B cell (primary cell): Measurements from ENCODE around the gene FILIP1. TPM values are rescaled to one million over a fixed set of nuclear protein-coding genes. Genes with fewer than 3 reads are reported as not detected.

Source experiments
- ATAC-seq: fragments of 200-7000 bp; cut with Tn5 transposase; one replicate; pipeline ENCODE4 v1.10.0; 2021; ENCODE audit warnings: low read depth, mild to moderate bottlenecking, moderate number of reproducible peaks, moderate library complexity
- CTCF ChIA-PET: fragments of 350-600 bp; sonication (Branson Sonifier 250); formaldehyde crosslinking; loops from one replicate; lab custom pipeline; 2021; ENCODE audit warnings: antibody characterized with exemption, inconsistent platforms; lab: Charles Lee
- POLR2A ChIA-PET: fragments of 350-600 bp; sonication (Branson Sonifier 250); formaldehyde crosslinking; loops from one replicate; lab custom pipeline; 2021; ENCODE audit warnings: antibody characterized with exemption; lab: Charles Lee
- DNase-seq: peaks from one replicate; pipeline ENCODE4 v3.0.0; 2013
- H2AFZ ChIP-seq: 2 replicates; pipeline ENCODE4 v1.6.1; 2012; ENCODE audit warnings: mild to moderate bottlenecking, low read depth, low read length; ENCODE audit not compliant: insufficient read depth, poor library complexity, severe bottlenecking
- H3K27ac ChIP-seq, 2 donors: 1 replicate in 1 of 2; 2 replicates in 1 of 2; pipeline ENCODE4 v1.5.1; 2012 to 2013; ENCODE audit warnings: low read length in 2 of 2, mild to moderate bottlenecking in 2 of 2, moderate library complexity in 1 of 2
- H3K27me3 ChIP-seq, 4 experiments: fragments of 200-600 bp in 1 of 4; sonication (generic) in 1 of 4; replicated peaks in 1 of 4; 1 replicate in 2 of 4; 2 replicates in 2 of 4; pipeline versions ENCODE4 v1.6.1 to v1.7.0; 2013 to 2016; ENCODE audit warnings: low read length in 3 of 4, mild to moderate bottlenecking in 2 of 4, mixed read lengths in 1 of 4, moderate library complexity in 1 of 4; ENCODE audit not compliant: insufficient read depth in 4 of 4, control insufficient read depth in 3 of 4; ENCODE audit errors: control extremely low read depth in 1 of 4
- H3K36me3 ChIP-seq, 2 experiments: replicated peaks in 1 of 2; 1 replicate in 1 of 2; 2 replicates in 1 of 2; pipeline versions ENCODE4 v1.6.1 to v1.7.1; 2013; ENCODE audit warnings: low read length in 1 of 2; ENCODE audit not compliant: insufficient read depth in 2 of 2, control insufficient read depth in 1 of 2; ENCODE audit errors: control extremely low read depth in 1 of 2, extremely low read depth in 1 of 2
- H3K4me1 ChIP-seq, 2 donors: fragments of 200-600 bp in 1 of 2; sonication (generic) in 1 of 2; 1 replicate in 1 of 2; 2 replicates in 1 of 2; pipeline versions ENCODE4 v1.5.1 to v1.6.1; 2013 to 2017; ENCODE audit warnings: low read length in 2 of 2; ENCODE audit not compliant: control insufficient read depth in 2 of 2, insufficient read depth in 2 of 2
- H3K4me2 ChIP-seq: replicated peaks from 2 replicates; pipeline ENCODE3; 2012; ENCODE audit warnings: mild to moderate bottlenecking, low read depth, low read length; ENCODE audit not compliant: poor library complexity, severe bottlenecking
- H3K4me3 ChIP-seq, 5 experiments: fragments of 200-600 bp in 1 of 5; sonication (generic) in 1 of 5; 1 replicate in 3 of 5; 2 replicates in 2 of 5; pipeline versions ENCODE4 v1.5.1 to v1.7.0; 2011 to 2016; ENCODE audit warnings: low read length in 4 of 5, mild to moderate bottlenecking in 4 of 5, low read depth in 2 of 5, control low read depth in 1 of 5, moderate library complexity in 1 of 5; ENCODE audit not compliant: insufficient read depth in 1 of 5; ENCODE audit errors: control extremely low read depth in 1 of 5, extremely low read depth in 1 of 5
- H3K79me2 ChIP-seq: fragments of 200-600 bp; sonication (generic); one replicate; pipeline ENCODE4 v1.6.0; 2016; ENCODE audit warnings: low read length; ENCODE audit not compliant: control insufficient read depth, insufficient read depth
- H3K9ac ChIP-seq: fragments of 200-600 bp; sonication (generic); 2 replicates; pipeline ENCODE4 v1.6.1; 2017; ENCODE audit warnings: mild to moderate bottlenecking, low read length, moderate library complexity
- H3K9me3 ChIP-seq, 3 donors: one replicate each; pipeline versions ENCODE4 v1.6.1 to v1.7.1; 2013; ENCODE audit warnings: low read length in 2 of 3; ENCODE audit not compliant: control insufficient read depth in 2 of 3, insufficient read depth in 1 of 3; ENCODE audit errors: control extremely low read depth in 1 of 3
- H4K20me1 ChIP-seq: 2 replicates; pipeline ENCODE4 v1.6.0; 2012; ENCODE audit warnings: mild to moderate bottlenecking, low read length; ENCODE audit not compliant: insufficient read depth, control insufficient read depth, poor library complexity, severe bottlenecking
- H3K27ac Mint-ChIP-seq: one replicate; pipeline ENCODE4 v1.8.0; 2021; ENCODE audit warnings: mixed read lengths
- H3K27me3 Mint-ChIP-seq: one replicate; pipeline ENCODE4 v1.8.0; 2021; ENCODE audit warnings: mixed read lengths
- H3K4me1 Mint-ChIP-seq: one replicate; pipeline ENCODE4 v1.8.0; 2021; ENCODE audit warnings: mixed read lengths
- H3K4me3 Mint-ChIP-seq: one replicate; pipeline ENCODE4 v1.8.0; 2021; ENCODE audit warnings: mixed read lengths
- H3K9me3 Mint-ChIP-seq: one replicate; pipeline ENCODE4 v1.8.0; 2022; ENCODE audit warnings: mixed read lengths; ENCODE audit not compliant: insufficient read depth
- CTCF ChIP-seq: fragments of 200-600 bp; IDR thresholded peaks from one replicate; pipeline ENCODE4 v1.8.0; 2022; ENCODE audit warnings: antibody characterized with exemption, mild to moderate bottlenecking
- EZH2 ChIP-seq: IDR thresholded peaks from 2 replicates; pipeline ENCODE4 v1.6.1; 2012; ENCODE audit warnings: borderline replicate concordance, low read depth, mild to moderate bottlenecking, moderate library complexity, low read length; ENCODE audit not compliant: insufficient read depth, poor library complexity, severe bottlenecking
- WGBS: methylation state at CpG from one replicate; pipeline ENCODE4 v1.1.5; 2013; ENCODE audit warnings: missing lambda C conversion rate; ENCODE audit not compliant: insufficient coverage; 5-methylcytosine and 5-hydroxymethylcytosine counted together
- intact Hi-C: fragments of 100-400 bp; cut with micrococcal nuclease; formaldehyde crosslinking; loops from one replicate; pipeline ENCODE4 v1.10.0; 2022
- polyA plus RNA-seq: library from polyadenylated mRNA; depleted of rRNA; stranded (reverse); fragments of >200 nt; gene quantifications from 2 replicates; pipeline ENCODE4 v1.2.3, GENCODE V29; 2012
- total RNA-seq, 2 donors: library from RNA; stranded (reverse); fragments of 120-200 nt in 1 of 2; gene quantifications; 1 replicate in 1 of 2; 2 replicates in 1 of 2; pipeline versions ENCODE4 v1.2.3 to v1.2.4, GENCODE V29; 2013 to 2022

Gene FILIP1
- total and polyA plus RNA-seq, 2 donors (not counting 1 experiment from before 2014, with no cell fraction given), result not detected

- Histone ChIP-seq H3K4me3 (no peak overlapping the region), H4K20me1 (peaks cover 9% of the 10 kb centered on the region), H3K27ac (no peak overlapping the region), H3K4me2 (no peak overlapping the region), H3K9me3 (no peaks in the 10 kb centered on the region), H3K9ac (no peak overlapping the region), H3K27me3 (no peaks in the 10 kb centered on the region), H2AFZ (no peak overlapping the region), H3K36me3 (peaks cover 10 to 44% of the 10 kb centered on the region in 2 experiments), H3K4me1 (no peaks in the 10 kb centered on the region), H3K79me2 (peaks cover 5% of the 10 kb centered on the region)
- H3K27me3 Mint-ChIP-seq, result no peaks in the 10 kb centered on the region
- ATAC-seq (no peak), DNase-seq (no peak)
- POLR2A ChIA-PET, result no interaction called here
- CTCF ChIA-PET, result interaction anchor here (0.8 kb wide), 1 partner anchor 14 kb away, joined by 3 read pairs; the partner anchor contains the start of gene COX7A2
- no peaks in the 10 kb centered on the region for H3K9me3 Mint-ChIP-seq
- TF ChIP-seq EZH2, result no peak
- no peak for TF ChIP-seq CTCF
- H3K27ac Mint-ChIP-seq, result no peak overlapping the region
- no peaks in the 10 kb centered on the region for H3K4me1 Mint-ChIP-seq
- no CpG with 5 or more reads among the region's 1 CpG for WGBS
- intact Hi-C loops, result no loop called here
- H3K4me3 Mint-ChIP-seq, result no peak overlapping the region
These were observed 236.1 kb downstream of the FILIP1 start for GRCh38 chr6:75257343-75258087.

DNA sequence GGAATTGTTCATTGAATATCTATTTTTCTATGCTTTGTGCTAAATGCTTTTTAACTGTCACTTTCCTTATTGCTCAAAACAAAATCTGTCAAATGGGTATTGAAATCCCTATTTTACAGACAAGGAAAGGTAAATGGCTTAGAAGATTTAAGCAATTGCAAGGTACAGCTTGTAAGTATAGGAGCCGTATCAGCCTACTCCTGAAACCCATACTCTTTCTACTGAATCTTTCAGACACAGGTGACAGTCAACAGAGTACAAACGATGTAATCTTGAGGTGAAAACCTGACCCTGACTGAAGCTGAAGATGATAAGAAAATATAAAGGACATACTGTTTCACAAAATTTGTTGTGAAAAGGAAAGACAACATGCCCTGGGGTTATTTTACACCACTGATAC is 243.0 kb downstream of the FILIP1 start:
- ATAC-seq (no peak), DNase-seq (no peak)
- ChIA-PET CTCF (interaction anchor here (0.7 to 1.6 kb wide), 2 partner anchors 17 to 47 kb away, joined by 3 to 5 read pairs; no protein-coding TSS in a partner anchor), POLR2A (interaction anchor here (0.6 kb wide), 1 partner anchor 24 kb away, joined by 4 read pairs; no protein-coding TSS in a partner anchor)
- no peaks in the 10 kb centered on the region for H3K4me1 Mint-ChIP-seq
- Histone ChIP-seq H3K27me3 (peaks cover 0 to 14% (median 0%) of the 10 kb centered on the region in 4 experiments), H3K79me2 (no peaks in the 10 kb centered on the region), H3K9ac (no peak overlapping the region), H3K4me2 (no peak overlapping the region), H4K20me1 (no peaks in the 10 kb centered on the region), H3K4me3 (no peak overlapping the region), H3K36me3 (no peaks in the 10 kb centered on the region), H3K4me1 (no peaks in the 10 kb centered on the region), H2AFZ (no peak overlapping the region), H3K27ac (no peak overlapping the region), H3K9me3 (no peaks in the 10 kb centered on the region)
- H3K27ac Mint-ChIP-seq, result no peak overlapping the region
- no CpG with 5 or more reads among the region's 2 CpGs for WGBS
- no peaks in the 10 kb centered on the region for H3K9me3 Mint-ChIP-seq
- peaks cover 10% of the 10 kb centered on the region for H3K27me3 Mint-ChIP-seq
- H3K4me3 Mint-ChIP-seq, result no peak overlapping the region
- intact Hi-C loops, result no loop called here
- no peak for TF ChIP-seq CTCF
- TF ChIP-seq EZH2, result no peak
